ENCODE data around the gene SPAG17. TPM values are rescaled to one million over a fixed set of nuclear protein-coding genes. Genes with fewer than 3 reads are reported as not detected.

Gene SPAG17
- total RNA-seq, 1 experiment from 2014 or later: not detected

- Histone ChIP-seq H3K9me3 (ENCODE audit: control insufficient read depth in 1 of 2, insufficient read depth in 1 of 2, low read depth in 1 of 2, low read length in 2 of 2) (no peaks in the 10 kb centered on the region), H3K4me1 (ENCODE audit: control insufficient read depth in 1 of 2, insufficient read depth in 2 of 2, low read length in 2 of 2) (no peaks in the 10 kb centered on the region), H3K9me2 (ENCODE audit: insufficient read depth) (no peaks in the 10 kb centered on the region), H3K27me3 (ENCODE audit: insufficient read depth, low read length) (0 out of 2 replicates have a peak, but pooled peaks cover 5% of the 10 kb centered on the region), H3K27ac (ENCODE audit: low read depth, low read length) (no peak overlapping the region), H3K4me3 (replicated peaks in 1 of 2; ENCODE audit: low read depth in 1 of 2, low read length in 2 of 2) (no peak overlapping the region), H4K20me1 (ENCODE audit: insufficient read depth) (no peaks in the 10 kb centered on the region), H3K79me2 (ENCODE audit: insufficient read depth, low read length) (no peaks in the 10 kb centered on the region), H3K36me3 (ENCODE audit: control insufficient read depth in 1 of 2, insufficient read depth in 2 of 2, low read length in 2 of 2) (no peaks in the 10 kb centered on the region), H3K9ac (ENCODE audit: low read length) (no peak overlapping the region), H3K4me2 (ENCODE audit: low read length) (no peak overlapping the region), H2AFZ (ENCODE audit: low read depth, low read length, poor library complexity, severe bottlenecking) (no peak overlapping the region)
- RAD21 ChIA-PET (ENCODE audit: low non-redundant PET in 1 of 2, low total read pairs in 2 of 2, uncharacterized antibody in 2 of 2, unreplicated experiment in 2 of 2): no interaction called here
- no peak for TF ChIP-seq TCF7L2 (IDR thresholded peaks at IDR 0.05; ENCODE audit: borderline replicate concordance, extremely low read depth, insufficient read depth, insufficient read length)
- no peak for TF ChIP-seq EZH2phosphoT487 (IDR thresholded peaks at IDR 0.05; ENCODE audit: borderline replicate concordance)
- TF ChIP-seq ZNF274 (IDR thresholded peaks at IDR 0.05; ENCODE audit: low read depth, low read length): no peak
- no peak for TF ChIP-seq REST (IDR thresholded peaks at IDR 0.05; ENCODE audit: low read depth)
- no peak for TF ChIP-seq EZH2 (IDR thresholded peaks at IDR 0.05)
- no peak for TF ChIP-seq SP1 (IDR thresholded peaks at IDR 0.05; ENCODE audit: low read depth)
- no peak for TF ChIP-seq ELF1 (IDR thresholded peaks at IDR 0.05; ENCODE audit: borderline replicate concordance, low read depth)
- no peak for TF ChIP-seq ATF3 (IDR thresholded peaks at IDR 0.05)
- no peak for TF ChIP-seq CEBPB (IDR thresholded peaks at IDR 0.05; ENCODE audit: low read depth)
- no peak for TF ChIP-seq FOSL1 (IDR thresholded peaks at IDR 0.05; ENCODE audit: low read depth)
- TF ChIP-seq YY1 (IDR thresholded peaks at IDR 0.05; ENCODE audit: extremely low read depth, insufficient replicate concordance, low read depth, low read length): no peak
- DNase-seq (ENCODE audit: low read depth, low spot score): no peak
- POLR2A ChIA-PET: no interaction called here
- BruUV-seq (replicated peaks): no TSS peak
- ATAC-seq: no peak
- intact Hi-C loops (cut with micrococcal nuclease): no loop called here
- CTCF ChIA-PET: no interaction called here
Measured at GRCh38 chr1:118148034-118148433, 37.0 kb downstream of the SPAG17 start.

Data from HCT116 (cell line).